Activated T-cell treated with anti-CD3 and anti-CD28 coated beads, Interleukin-2, amount 50 U/mL, for 72 hours (primary cell): Measurements from ENCODE around the gene PRR14. TPM values are rescaled to one million over a fixed set of nuclear protein-coding genes. Genes with fewer than 3 reads are reported as not detected.

Experiments used
- ATAC-seq, 2 donors: fragments of 150-1000 bp; cut with Tn5 transposase; replicated peaks in 1 of 2; 2 replicates each; pipeline ENCODE4 v1.10.0; 2021; ENCODE audit warnings: moderate library complexity in 2 of 2, mild to moderate bottlenecking in 1 of 2
- DNase-seq, 2 donors: peaks; one replicate each; pipeline ENCODE4 v3.0.0; 2021 to 2022; ENCODE audit warnings: mixed read lengths in 1 of 2
- H3K27ac Mint-ChIP-seq: one replicate; pipeline ENCODE4 v1.8.0; 2022; ENCODE audit warnings: mild to moderate bottlenecking, moderate library complexity, mixed read lengths
- H3K27me3 Mint-ChIP-seq: one replicate; pipeline ENCODE4 v1.8.0; 2022; ENCODE audit warnings: low read depth, mixed read lengths
- H3K36me3 Mint-ChIP-seq, 2 donors: one replicate each; pipeline ENCODE4 v1.8.0; 2022; ENCODE audit warnings: mixed read lengths in 2 of 2, mild to moderate bottlenecking in 1 of 2; ENCODE audit not compliant: insufficient read depth in 2 of 2
- H3K4me1 Mint-ChIP-seq: one replicate; pipeline ENCODE4 v1.8.0; 2022; ENCODE audit warnings: low read depth, mixed read lengths
- H3K4me3 Mint-ChIP-seq, 2 donors: one replicate each; pipeline ENCODE4 v1.8.0; 2022; ENCODE audit warnings: mild to moderate bottlenecking in 2 of 2, mixed read lengths in 2 of 2, moderate library complexity in 2 of 2
- H3K9me3 Mint-ChIP-seq, 2 donors: one replicate each; pipeline ENCODE4 v1.8.0; 2022; ENCODE audit warnings: mixed read lengths in 2 of 2
- total RNA-seq, 2 donors: library from RNA; stranded (reverse); gene quantifications; one replicate each; pipeline ENCODE4 v1.2.3, GENCODE V29; 2022

The PRR14 gene
- total RNA-seq, 2 donors from 2014 or later = 108 to 124 TPM

GRCh38 chr16:30658731-30659506 is 8.2 kb downstream of the PRR14 start:
- Mint-ChIP-seq H3K4me1 (peaks cover 63% of the 10 kb centered on the region), H3K9me3 (no peaks in the 10 kb centered on the region), H3K27me3 (no peaks in the 10 kb centered on the region), H3K27ac (peak overlapping the region; percentile 95), H3K4me3 (peak overlapping the region; percentile 91 to 94), H3K36me3 (peaks cover 31 to 47% of the 10 kb centered on the region in 2 donors)
- ATAC-seq = peak; percentile 49 to 51
- DNase-seq = peak in 1 of 2 donors; percentile 79

DNA sequence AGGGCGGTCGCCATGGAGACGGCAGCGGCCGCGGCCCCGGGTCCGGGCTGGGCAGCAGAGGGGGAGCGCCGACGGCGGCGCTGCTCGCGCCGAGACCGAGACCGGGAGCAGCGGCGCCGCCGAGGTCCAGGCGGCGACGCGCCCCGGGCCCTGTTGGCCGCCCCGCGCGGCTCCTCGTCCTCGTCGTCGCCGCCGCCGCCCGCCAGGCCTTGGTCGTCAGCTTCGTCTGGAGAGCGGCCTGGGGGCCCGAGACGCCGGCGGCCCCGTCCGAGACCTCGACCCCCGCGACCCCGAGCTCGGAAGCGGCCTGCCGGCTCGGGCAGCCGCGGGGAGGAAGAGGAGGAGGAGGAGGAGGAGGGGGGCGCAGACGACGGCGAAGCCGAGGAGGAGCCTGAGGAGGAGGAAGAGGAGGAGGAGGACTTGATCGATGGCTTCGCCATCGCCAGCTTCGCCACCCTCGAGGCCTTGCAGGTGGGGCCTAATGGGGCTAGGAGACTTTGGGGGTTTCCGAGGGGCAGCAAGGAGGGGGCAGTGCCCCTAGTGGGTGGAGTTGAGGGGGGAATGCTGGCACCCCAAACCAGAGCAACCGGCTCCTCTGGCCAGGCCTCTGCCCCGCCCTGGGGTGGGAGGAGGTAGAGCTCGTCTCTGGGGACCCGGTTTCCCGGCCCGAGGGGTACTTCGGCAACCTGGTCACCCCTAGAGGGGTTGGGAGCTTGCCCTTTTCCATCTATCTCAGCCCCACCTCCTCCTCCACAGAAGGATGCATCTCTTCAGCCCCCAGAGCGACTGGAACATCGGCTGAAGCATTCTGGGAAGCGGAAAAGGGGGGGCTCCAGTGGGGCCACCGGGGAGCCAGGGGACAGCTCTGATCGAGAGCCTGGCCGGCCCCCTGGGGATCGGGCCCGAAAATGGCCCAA is 9.0 kb downstream of the PRR14 start:
- peak overlapping the region; percentile 44 for H3K27ac Mint-ChIP-seq
- H3K4me3 Mint-ChIP-seq = peak overlapping the region; percentile 88 to 96
- ATAC-seq (no peak), DNase-seq (peak; percentile 62 to 64)
- H3K4me1 Mint-ChIP-seq = peaks cover 64% of the 10 kb centered on the region
- H3K9me3 Mint-ChIP-seq = no peaks in the 10 kb centered on the region
- H3K36me3 Mint-ChIP-seq = peaks cover 28 to 45% of the 10 kb centered on the region in 2 donors
- H3K27me3 Mint-ChIP-seq = no peaks in the 10 kb centered on the region

DNA sequence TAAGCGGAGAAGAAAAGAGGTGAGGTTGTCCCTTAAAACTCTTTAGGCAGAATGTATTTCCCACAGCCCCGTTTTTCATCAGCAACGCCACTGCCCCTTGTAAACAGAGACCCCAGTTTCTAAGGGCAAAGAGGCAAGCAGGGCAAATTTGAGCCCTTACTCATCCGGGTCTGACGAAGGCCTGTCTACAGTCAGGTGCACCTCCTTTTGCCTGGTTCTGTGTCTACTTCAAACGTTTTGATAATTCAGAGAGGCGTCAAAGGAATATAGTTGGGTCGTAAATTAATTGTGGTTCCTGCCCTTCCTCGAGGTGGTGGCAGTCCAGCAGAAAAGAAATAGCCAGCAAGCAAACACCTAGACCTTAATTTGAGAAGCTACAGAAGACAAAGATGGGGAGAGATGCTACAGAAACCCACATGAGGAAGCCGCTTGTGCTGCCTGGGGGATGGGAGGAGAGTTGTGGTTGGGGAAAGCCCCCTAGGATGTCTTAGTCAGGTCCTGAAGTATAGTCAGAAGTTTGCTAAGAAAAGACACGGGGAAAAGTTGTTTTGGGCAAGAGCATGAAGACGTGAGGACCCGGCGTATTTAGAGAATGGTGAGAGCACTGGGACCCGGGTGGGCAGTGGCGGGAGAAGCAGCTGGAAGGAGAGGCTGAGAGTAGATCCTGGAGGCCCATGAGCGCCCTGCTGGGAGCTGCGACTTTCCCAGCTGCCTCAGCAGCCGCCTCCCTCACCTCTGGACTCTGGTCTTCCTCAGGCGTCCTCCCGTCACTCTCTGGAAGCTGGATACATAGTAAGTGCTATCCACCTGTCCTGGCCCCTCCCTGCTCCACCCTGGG is 9.9 kb downstream of the PRR14 start:
- Mint-ChIP-seq H3K9me3 (no peaks in the 10 kb centered on the region), H3K4me3 (peak overlapping the region; percentile 88 to 96), H3K27ac (peak overlapping the region; percentile 44), H3K36me3 (peaks cover 25 to 48% of the 10 kb centered on the region in 2 donors), H3K4me1 (peaks cover 57% of the 10 kb centered on the region), H3K27me3 (no peaks in the 10 kb centered on the region)
- DNase-seq (peak; percentile 84 to 88), ATAC-seq (peak; percentile 18)

DNA sequence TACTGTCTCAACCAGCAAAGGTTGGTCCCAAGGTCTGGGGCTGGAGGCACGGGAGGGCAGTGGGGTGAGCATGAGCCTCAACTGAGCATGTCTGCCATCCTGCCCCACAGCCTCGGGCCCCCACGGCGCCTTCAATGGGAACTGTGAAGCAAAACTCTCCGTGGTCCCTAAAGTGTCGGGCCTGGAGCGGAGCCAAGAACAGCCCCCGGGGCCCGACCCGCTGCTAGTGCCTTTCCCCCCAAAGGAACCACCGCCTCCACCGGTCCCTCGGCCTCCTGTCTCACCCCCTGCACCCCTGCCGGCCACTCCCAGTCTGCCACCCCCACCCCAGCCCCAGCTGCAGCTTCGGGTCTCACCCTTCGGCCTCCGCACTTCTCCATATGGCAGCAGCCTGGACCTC is 11.7 kb downstream of the PRR14 start:
- peaks cover 39% of the 10 kb centered on the region for H3K4me1 Mint-ChIP-seq
- no peaks in the 10 kb centered on the region for H3K9me3 Mint-ChIP-seq
- H3K4me3 Mint-ChIP-seq = peak overlapping the region; percentile 88 to 96
- no peak for DNase-seq
- H3K27me3 Mint-ChIP-seq = no peaks in the 10 kb centered on the region
- H3K36me3 Mint-ChIP-seq = peaks cover 28 to 45% of the 10 kb centered on the region in 2 donors
- peak overlapping the region; percentile 92 for H3K27ac Mint-ChIP-seq
- no peak for ATAC-seq

DNA sequence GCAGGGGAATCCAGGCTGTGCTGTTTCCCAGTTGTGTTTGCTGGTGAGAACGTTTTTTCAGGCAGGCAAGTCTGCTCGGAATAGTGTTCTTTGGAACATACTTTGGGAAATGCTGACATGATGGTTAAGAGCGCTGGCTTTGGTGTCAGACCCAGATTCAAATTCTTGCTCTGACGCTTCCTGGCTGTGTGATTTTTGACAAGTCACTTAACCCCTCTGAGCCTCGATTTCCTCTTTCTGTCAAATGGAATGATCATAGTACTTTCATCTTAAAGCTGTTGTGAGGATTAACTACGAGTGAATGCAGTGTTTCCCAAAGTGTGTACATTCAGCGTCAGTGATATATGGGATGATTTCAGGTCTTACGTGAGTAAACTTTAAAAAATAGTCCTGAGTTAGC is 12.3 kb downstream of the PRR14 start:
- H3K36me3 Mint-ChIP-seq = peaks cover 32 to 50% of the 10 kb centered on the region in 2 donors
- H3K4me3 Mint-ChIP-seq = peak overlapping the region; percentile 44 to 96
- no peak for DNase-seq
- peaks cover 37% of the 10 kb centered on the region for H3K4me1 Mint-ChIP-seq
- no peaks in the 10 kb centered on the region for H3K27me3 Mint-ChIP-seq
- H3K27ac Mint-ChIP-seq = peak overlapping the region; percentile 92
- no peak for ATAC-seq
- no peaks in the 10 kb centered on the region for H3K9me3 Mint-ChIP-seq

- no peaks in the 10 kb centered on the region for H3K9me3 Mint-ChIP-seq
- peak overlapping the region; percentile 92 for H3K27ac Mint-ChIP-seq
- no peak for DNase-seq
- peak overlapping the region; percentile 15 to 96 for H3K4me3 Mint-ChIP-seq
- ATAC-seq = no peak
- H3K27me3 Mint-ChIP-seq = no peaks in the 10 kb centered on the region
- peaks cover 30 to 51% of the 10 kb centered on the region in 2 donors for H3K36me3 Mint-ChIP-seq
- peaks cover 37% of the 10 kb centered on the region for H3K4me1 Mint-ChIP-seq
Measured at GRCh38 chr16:30663820-30664219, 13.1 kb downstream of the PRR14 start.

GRCh38 chr16:30664616-30665109 is 13.9 kb downstream of the PRR14 start:
- Mint-ChIP-seq H3K27ac (no peak overlapping the region), H3K4me3 (no peak overlapping the region), H3K36me3 (peaks cover 29 to 50% of the 10 kb centered on the region in 2 donors), H3K4me1 (peaks cover 37% of the 10 kb centered on the region), H3K27me3 (no peaks in the 10 kb centered on the region), H3K9me3 (no peaks in the 10 kb centered on the region)
- DNase-seq (no peak), ATAC-seq (no peak)

DNA sequence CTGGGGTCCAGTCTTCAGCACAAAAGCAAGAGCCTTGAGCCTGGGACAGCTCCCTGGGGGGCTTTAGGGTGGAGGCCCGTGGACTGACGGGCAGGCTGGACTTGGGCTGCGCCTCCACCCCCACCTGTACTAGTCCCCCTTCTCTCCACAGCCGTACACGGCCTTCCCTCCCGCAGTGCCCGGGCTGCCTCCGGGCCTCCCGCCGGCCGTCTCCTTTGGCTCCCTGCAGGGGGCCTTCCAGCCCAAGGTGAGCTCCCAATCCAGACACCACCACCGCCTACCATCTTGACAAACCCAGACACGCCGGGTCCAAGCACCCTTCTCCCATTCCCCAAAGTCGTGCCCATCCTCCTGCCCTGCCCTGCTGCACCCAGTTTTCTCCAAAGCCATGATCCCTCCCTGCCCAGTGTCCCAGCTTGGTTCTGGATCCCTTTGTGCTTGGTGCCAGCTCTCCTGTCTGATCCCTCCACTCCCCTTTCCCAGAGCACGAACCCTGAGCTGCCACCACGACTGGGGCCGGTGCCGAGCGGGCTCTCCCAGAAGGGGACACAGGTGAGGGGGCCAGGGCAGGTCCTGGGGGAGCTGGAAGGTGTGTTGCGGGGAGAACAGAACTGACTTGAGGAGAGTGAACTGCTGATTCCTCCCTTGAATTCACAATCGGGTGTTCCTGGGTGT is 14.5 kb downstream of the PRR14 start:
- Mint-ChIP-seq H3K36me3 (peaks cover 29 to 50% of the 10 kb centered on the region in 2 donors), H3K4me3 (peak overlapping the region in 1 of 2 donors; percentile 15), H3K9me3 (no peaks in the 10 kb centered on the region), H3K27ac (no peak overlapping the region), H3K27me3 (no peaks in the 10 kb centered on the region), H3K4me1 (peaks cover 37% of the 10 kb centered on the region)
- ATAC-seq (no peak), DNase-seq (no peak)

- peaks cover 25 to 46% of the 10 kb centered on the region in 2 donors for H3K36me3 Mint-ChIP-seq
- peaks cover 32% of the 10 kb centered on the region for H3K4me1 Mint-ChIP-seq
- no peaks in the 10 kb centered on the region for H3K27me3 Mint-ChIP-seq
- H3K4me3 Mint-ChIP-seq = no peak overlapping the region
- no peak overlapping the region for H3K27ac Mint-ChIP-seq
- no peak for DNase-seq
- H3K9me3 Mint-ChIP-seq = no peaks in the 10 kb centered on the region
- no peak for ATAC-seq
Measured at GRCh38 chr16:30665830-30666190, 15.1 kb downstream of the PRR14 start.

DNA sequence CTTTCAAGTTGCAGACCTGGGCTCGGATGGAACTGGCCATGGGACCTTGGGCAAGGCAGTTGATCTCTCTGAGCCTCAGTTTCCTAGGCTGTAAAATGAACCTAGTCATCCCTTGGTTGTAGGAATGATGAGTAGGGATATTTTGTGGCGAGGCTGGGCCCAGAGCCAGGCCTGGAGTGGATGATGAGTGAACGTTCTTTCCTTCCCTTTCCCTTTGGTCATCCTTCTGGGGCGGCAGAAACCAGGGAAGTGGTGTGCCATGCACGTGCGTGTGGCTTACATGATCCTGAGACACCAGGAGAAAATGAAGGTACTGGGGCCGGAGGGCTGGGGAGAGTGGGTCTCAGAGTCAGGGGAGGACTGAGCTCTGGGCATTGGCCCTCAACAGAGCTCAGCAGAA is 15.9 kb downstream of the PRR14 start:
- no peak overlapping the region for H3K27ac Mint-ChIP-seq
- H3K27me3 Mint-ChIP-seq = no peaks in the 10 kb centered on the region
- ATAC-seq (no peak), DNase-seq (no peak)
- H3K36me3 Mint-ChIP-seq = peaks cover 20 to 40% of the 10 kb centered on the region in 2 donors
- no peaks in the 10 kb centered on the region for H3K9me3 Mint-ChIP-seq
- H3K4me1 Mint-ChIP-seq = peaks cover 23% of the 10 kb centered on the region
- no peak overlapping the region for H3K4me3 Mint-ChIP-seq

GRCh38 chr16:30667361-30667905 is 16.7 kb downstream of the PRR14 start:
- Mint-ChIP-seq H3K9me3 (no peaks in the 10 kb centered on the region), H3K36me3 (peaks cover 18 to 33% of the 10 kb centered on the region in 2 donors), H3K4me1 (peaks cover 16% of the 10 kb centered on the region), H3K4me3 (no peak overlapping the region), H3K27me3 (no peaks in the 10 kb centered on the region), H3K27ac (no peak overlapping the region)
- ATAC-seq = no peak
- DNase-seq = no peak

GRCh38 chr16:30668393-30668792 is 17.6 kb downstream of the PRR14 start:
- peak in 1 of 2 donors; percentile 9 for ATAC-seq
- H3K4me3 Mint-ChIP-seq = no peak overlapping the region
- H3K36me3 Mint-ChIP-seq = peaks cover 13 to 25% of the 10 kb centered on the region in 2 donors
- no peak overlapping the region for H3K27ac Mint-ChIP-seq
- peaks cover 6% of the 10 kb centered on the region for H3K4me1 Mint-ChIP-seq
- no peaks in the 10 kb centered on the region for H3K27me3 Mint-ChIP-seq
- no peak for DNase-seq
- H3K9me3 Mint-ChIP-seq = no peaks in the 10 kb centered on the region
